Retinal pigment epithelial cell (primary cell): ENCODE data around the gene STRN3.

ENCODE experiments used
- DNase-seq: peaks from one replicate; pipeline ENCODE4 v3.0.0-alpha.2; 2010; ENCODE audit warnings: low read depth
- H3K4me3 ChIP-seq: 2 replicates; pipeline ENCODE4 v1.5.1; 2011; ENCODE audit warnings: mild to moderate bottlenecking, low read length, control low read depth, moderate library complexity
- TF ChIP-seq, protein P1 (sequence below): conservative IDR thresholded peaks from 2 replicates; pipeline ENCODE4 v1.5.1; 2011; ENCODE audit warnings: low read depth, low read length, control low read depth, inconsistent platforms

The STRN3 gene

GRCh38 chr14:30864934-30865333, 161.2 kb downstream of the STRN3 start:
- DNase-seq, result no peak
- TF ChIP-seq, protein P1, sequence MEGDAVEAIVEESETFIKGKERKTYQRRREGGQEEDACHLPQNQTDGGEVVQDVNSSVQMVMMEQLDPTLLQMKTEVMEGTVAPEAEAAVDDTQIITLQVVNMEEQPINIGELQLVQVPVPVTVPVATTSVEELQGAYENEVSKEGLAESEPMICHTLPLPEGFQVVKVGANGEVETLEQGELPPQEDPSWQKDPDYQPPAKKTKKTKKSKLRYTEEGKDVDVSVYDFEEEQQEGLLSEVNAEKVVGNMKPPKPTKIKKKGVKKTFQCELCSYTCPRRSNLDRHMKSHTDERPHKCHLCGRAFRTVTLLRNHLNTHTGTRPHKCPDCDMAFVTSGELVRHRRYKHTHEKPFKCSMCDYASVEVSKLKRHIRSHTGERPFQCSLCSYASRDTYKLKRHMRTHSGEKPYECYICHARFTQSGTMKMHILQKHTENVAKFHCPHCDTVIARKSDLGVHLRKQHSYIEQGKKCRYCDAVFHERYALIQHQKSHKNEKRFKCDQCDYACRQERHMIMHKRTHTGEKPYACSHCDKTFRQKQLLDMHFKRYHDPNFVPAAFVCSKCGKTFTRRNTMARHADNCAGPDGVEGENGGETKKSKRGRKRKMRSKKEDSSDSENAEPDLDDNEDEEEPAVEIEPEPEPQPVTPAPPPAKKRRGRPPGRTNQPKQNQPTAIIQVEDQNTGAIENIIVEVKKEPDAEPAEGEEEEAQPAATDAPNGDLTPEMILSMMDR, result no peak
- no peak overlapping the region for H3K4me3 ChIP-seq

- no peak for DNase-seq
- TF ChIP-seq, protein P1, result no peak
- H3K4me3 ChIP-seq, result no peak overlapping the region
These were observed 165.0 kb downstream of the STRN3 start for GRCh38 chr14:30861200-30861599.

GRCh38 chr14:30855345-30856037, 170.7 kb downstream of the STRN3 start:
- TF ChIP-seq, protein P1, result no peak
- DNase-seq, result no peak
- H3K4me3 ChIP-seq, result no peak overlapping the region

DNA sequence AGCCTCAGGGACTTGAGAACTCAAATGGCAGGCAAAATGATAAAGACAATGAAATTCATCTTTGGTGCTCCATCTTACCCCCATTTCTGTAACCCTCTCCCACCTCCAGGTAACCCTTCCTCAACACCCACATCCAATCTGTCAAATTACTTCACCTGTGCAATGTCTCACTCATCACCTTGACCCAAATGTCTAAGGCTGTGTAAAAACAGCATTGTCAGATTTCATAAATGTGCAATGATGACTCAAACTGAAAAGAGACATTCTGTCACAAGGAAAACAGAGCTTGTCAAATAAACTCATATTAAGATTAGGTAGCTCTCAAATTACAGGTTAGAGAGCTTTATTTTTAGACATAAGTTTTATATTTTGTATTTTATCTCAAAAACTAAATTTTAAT, 171.7 kb downstream of the STRN3 start:
- no peak for DNase-seq
- H3K4me3 ChIP-seq, result no peak overlapping the region
- TF ChIP-seq, protein P1, result no peak

DNA sequence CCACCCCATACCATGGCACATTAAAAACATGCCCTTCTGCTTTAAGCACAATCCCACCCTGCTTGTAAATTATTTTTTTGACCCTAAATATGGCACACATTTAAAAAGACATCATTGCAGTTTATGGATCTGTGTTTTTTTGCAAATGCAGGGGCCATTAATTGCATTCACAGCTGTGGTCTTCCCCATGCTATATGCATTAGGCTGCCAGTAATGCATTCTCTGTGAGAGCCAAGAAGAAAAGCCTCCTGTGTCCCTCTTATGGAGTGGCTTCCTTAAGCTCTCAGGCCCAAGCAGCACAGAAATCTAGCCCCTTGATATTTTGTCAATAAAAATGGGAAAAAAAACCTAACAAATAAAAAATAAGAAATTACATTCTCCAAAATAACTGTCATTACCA, 172.2 kb downstream of the STRN3 start:
- TF ChIP-seq, protein P1, result no peak
- DNase-seq, result no peak
- H3K4me3 ChIP-seq, result no peak overlapping the region

DNA sequence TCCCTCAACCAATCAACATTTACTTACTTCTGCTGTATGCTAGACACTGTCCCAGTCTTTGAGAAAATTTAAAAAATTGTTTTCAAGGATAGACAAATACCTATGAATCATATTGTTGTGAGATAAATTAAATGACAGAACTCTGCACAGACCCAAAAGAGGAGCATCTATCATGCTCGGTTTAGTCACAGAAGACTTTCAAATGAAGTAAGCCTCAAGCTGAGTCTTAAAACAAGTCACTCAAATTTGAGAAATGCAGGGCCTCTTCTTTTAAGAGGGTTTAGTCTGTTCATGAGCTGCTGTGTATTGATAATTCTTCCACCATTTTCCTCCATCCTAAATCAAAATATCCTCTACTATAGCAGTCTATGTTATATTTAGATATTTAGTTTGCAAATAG, 176.2 kb downstream of the STRN3 start:
- TF ChIP-seq, protein P1, result no peak
- DNase-seq, result no peak
- no peak overlapping the region for H3K4me3 ChIP-seq

DNA sequence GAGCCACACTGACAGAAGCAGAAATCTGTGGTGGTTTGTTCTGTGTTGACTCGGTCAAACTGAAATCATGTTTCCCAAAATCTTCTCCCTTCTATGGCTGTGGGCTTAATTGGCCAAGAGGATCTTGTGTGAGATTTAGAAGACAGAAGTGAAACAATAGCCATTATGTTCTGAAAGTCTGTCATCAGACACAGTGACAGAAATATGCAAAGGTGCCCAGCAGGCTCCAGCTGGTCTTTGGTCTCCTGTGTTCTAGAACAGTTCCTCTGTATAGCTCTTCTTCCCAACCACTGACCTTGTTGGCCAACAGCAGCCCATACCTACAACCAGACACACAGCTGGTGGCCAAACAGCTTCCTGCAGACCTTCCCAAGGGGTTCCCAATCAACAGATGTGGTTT, 176.8 kb downstream of the STRN3 start:
- DNase-seq, result no peak
- no peak overlapping the region for H3K4me3 ChIP-seq
- TF ChIP-seq, protein P1, result no peak
